Muscle of back (tissue), 11 donors: ENCODE measurements around the gene TMC3. TPM values are rescaled to one million over a fixed set of nuclear protein-coding genes. Genes with fewer than 3 reads are reported as not detected.
"Not testable (repeated sequence)": the region's sequence is repeated elsewhere in the genome, so short reads cannot be mapped to it uniquely, and the experiment has no call there.

Source experiments
- DNase-seq, 3 donors: peaks; one replicate each; pipeline versions ENCODE4 v3.0.0 to v3.0.0-alpha.2; 2013
- polyA plus RNA-seq, 10 donors: library from polyadenylated mRNA; unstranded; fragments of 120-200 nt; gene quantifications; one replicate each; pipeline ENCODE4 v1.2.1, GENCODE V29; 2013; ENCODE audit not compliant: insufficient read length in 10 of 10

The TMC3 gene
- polyA plus RNA-seq, 10 donors, result 0.04 to 0.17 (median 0.07) TPM; not detected in 1

- DNase-seq, result no peak
These were observed 26.1 kb downstream of the TMC3 start for GRCh38 chr15:81347910-81348309.

GRCh38 chr15:81346611-81347010 is 27.4 kb downstream of the TMC3 start:
- DNase-seq, result no peak

GRCh38 chr15:81343371-81343770 is 30.6 kb downstream of the TMC3 start:
- no peak for DNase-seq

GRCh38 chr15:81341351-81341750 is 32.7 kb downstream of the TMC3 start:
- no peak for DNase-seq

GRCh38 chr15:81339851-81340250 is 34.2 kb downstream of the TMC3 start:
- no peak for DNase-seq

- DNase-seq, result no peak
These were observed 34.7 kb downstream of the TMC3 start for GRCh38 chr15:81339321-81339720.

- peak; percentile 64 to 92 (median 89) for DNase-seq
These were observed 35.6 kb downstream of the TMC3 start for GRCh38 chr15:81338170-81339007.

- peak in 2 of 3 donors; percentile 20 to 44 for DNase-seq
These were observed 36.3 kb downstream of the TMC3 start for GRCh38 chr15:81337713-81338157.

- DNase-seq, result no peak
These were observed 36.8 kb downstream of the TMC3 start for GRCh38 chr15:81337241-81337640.

GRCh38 chr15:81336568-81336967 is 37.4 kb downstream of the TMC3 start:
- DNase-seq, result no peak

- DNase-seq, result no peak
These were observed 38.4 kb downstream of the TMC3 start for GRCh38 chr15:81335631-81336030.

- no peak for DNase-seq
These were observed 39.1 kb downstream of the TMC3 start for GRCh38 chr15:81334768-81335435.

- DNase-seq, result no peak
These were observed 40.6 kb downstream of the TMC3 start for GRCh38 chr15:81333363-81333762.

GRCh38 chr15:81332326-81332725 is 41.7 kb downstream of the TMC3 start:
- no peak for DNase-seq

- DNase-seq, result no peak
These were observed 42.4 kb downstream of the TMC3 start for GRCh38 chr15:81331600-81331999.

GRCh38 chr15:81331141-81331540 is 42.9 kb downstream of the TMC3 start:
- not testable (repeated sequence) for DNase-seq

GRCh38 chr15:81330366-81331090 is 43.5 kb downstream of the TMC3 start:
- no peak for DNase-seq

GRCh38 chr15:81329446-81329845 is 44.6 kb downstream of the TMC3 start:
- DNase-seq, result no peak

GRCh38 chr15:81327516-81327915 is 46.5 kb downstream of the TMC3 start:
- DNase-seq, result peak in 1 of 3 donors; percentile 77

GRCh38 chr15:81326466-81327212 is 47.4 kb downstream of the TMC3 start:
- DNase-seq, result no peak
